C4-2B (cell line): ENCODE measurements around the gene PDE2A.

Experiments used
- CTCF ChIP-seq: fragments of 450-650 bp; conservative IDR thresholded peaks from 2 replicates; pipeline ENCODE4 v1.5.1; 2017; ENCODE audit warnings: mild to moderate bottlenecking
- ZFX ChIP-seq: fragments of 450-650 bp; IDR thresholded peaks from 2 replicates; pipeline ENCODE4 v1.6.1; 2017

DNA sequence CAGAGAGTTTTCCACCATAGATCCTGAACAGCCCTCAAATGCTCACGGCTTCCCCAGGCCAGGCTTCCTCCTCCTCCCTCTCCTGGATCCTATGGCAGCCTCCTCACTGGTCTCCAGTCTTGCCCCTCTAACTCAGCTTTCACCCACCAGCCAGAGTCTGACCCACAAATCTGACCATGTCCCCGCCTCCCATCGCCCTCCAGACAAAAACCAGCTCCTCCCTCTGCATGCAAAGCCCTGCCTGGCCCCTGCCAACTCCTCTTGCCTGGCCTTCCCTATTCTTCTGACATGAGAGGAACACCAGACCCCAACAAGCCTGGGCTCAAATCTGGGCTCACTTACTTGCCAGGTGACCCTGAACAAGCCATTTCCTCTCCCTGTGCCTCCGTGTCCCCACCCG is 32.4 kb upstream of the PDE2A start:
- TF ChIP-seq CTCF, result no peak
- no peak for TF ChIP-seq ZFX
